A549 treated with RU486 at 1 μM for 4 hours (cell line): ENCODE measurements around the gene RAB3IL1. TPM values are rescaled to one million over a fixed set of nuclear protein-coding genes. Genes with fewer than 3 reads are reported as not detected.

Experiments
- total RNA-seq: library from RNA; stranded (reverse); fragments of 200-300 nt; extraction: Qiagen RNA extraction; gene quantifications from 5 replicates; pipeline ENCODE4 v1.2.3, GENCODE V29; 2022; ENCODE audit warnings: low read depth

Gene RAB3IL1
- 10.2 to 13.2 TPM (median 12.8 TPM) in 5 replicates for total RNA-seq

DNA sequence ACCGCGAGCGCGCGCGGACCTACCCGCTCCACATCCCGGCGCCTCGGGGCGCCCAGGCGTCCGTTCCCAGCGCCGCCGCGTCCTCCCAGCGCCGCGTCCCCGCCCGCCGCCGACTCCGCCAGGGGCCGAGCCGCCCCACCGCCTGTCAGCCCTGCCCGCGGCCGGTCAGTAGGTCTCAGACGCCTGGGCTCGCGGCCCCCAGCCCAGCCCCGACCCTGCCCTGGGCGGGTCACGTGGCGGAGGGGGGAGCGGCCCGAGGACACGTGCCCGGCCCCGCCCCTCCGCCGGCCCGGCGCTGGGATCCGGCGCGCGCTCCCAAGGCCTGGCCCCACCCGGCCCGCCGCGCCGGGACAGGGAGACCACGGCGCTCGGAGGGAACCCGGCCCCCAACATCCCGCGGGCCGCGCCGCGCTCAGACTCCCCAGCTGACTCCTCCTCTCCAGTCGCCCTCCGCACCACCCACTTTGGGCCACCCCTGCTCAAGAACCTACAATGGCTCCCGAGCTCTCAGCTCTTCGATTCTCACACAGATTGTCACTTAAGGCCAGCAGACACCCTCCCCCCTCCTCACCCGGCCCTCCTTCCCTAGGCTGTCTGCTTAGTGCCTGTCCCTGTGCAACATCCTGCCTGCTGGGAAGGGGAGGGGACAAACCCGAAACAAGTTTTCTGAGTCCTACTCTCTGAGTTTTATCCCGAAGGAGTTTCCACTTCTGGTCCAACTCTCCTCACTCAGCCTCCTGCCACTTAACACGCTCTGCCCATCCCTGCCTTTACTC lies at the start of gene RAB3IL1:
Gene RAB3IL1 (minus strand): TSS at position 233 of the 776 bp plus-strand sequence. CDS start 199 bp downstream, at position 34.

DNA sequence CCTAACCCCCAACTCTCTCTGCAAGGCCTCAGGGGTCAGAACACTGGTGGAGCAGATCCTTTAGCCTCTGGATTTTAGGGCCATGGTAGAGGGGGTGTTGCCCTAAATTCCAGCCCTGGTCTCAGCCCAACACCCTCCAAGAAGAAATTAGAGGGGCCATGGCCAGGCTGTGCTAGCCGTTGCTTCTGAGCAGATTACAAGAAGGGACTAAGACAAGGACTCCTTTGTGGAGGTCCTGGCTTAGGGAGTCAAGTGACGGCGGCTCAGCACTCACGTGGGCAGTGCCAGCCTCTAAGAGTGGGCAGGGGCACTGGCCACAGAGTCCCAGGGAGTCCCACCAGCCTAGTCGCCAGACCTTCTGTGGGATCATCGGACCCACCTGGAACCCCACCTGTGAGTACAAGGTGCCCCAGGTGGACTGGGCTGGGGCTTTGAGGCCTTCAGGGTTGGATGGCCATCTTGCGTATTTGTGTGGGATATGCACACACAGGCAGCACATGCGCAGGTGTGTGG lies 32.7 kb upstream of the RAB3IL1 start, which contains the start of gene BEST1:
Gene BEST1 (plus strand): TSS at position 317 of the 513 bp plus-strand sequence. CDS start 1,456 bp downstream, outside the sequence.

GRCh38 chr11:61891331-61892084 lies 25.9 kb downstream of the RAB3IL1 start, which contains the start of gene FADS3:
FADS3 (minus strand) TSS chr11:61891545; CDS start chr11:61891381, 164 bp downstream.

Other genes starting within 250 kb of the RAB3IL1 start
- 3.7 to 6.4 TPM (median 5.9 TPM) in 5 replicates for gene DAGLA, start 237.2 kb downstream of the RAB3IL1 start, total RNA-seq
- 14.8 to 23.0 TPM (median 19.8 TPM) in 5 replicates for gene MYRF, start 164.9 kb downstream of the RAB3IL1 start, total RNA-seq
- gene TMEM258, start 125.0 kb downstream of the RAB3IL1 start, total RNA-seq = 208 to 286 TPM (median 223 TPM) in 5 replicates
- 99.3 to 124 TPM (median 107 TPM) in 5 replicates for gene FEN1, start 124.7 kb downstream of the RAB3IL1 start, total RNA-seq
- 122 to 153 TPM (median 139 TPM) in 5 replicates for gene FADS1, start 100.6 kb downstream of the RAB3IL1 start, total RNA-seq
- gene FADS2, start 89.3 kb downstream of the RAB3IL1 start, total RNA-seq = 246 to 335 TPM (median 271 TPM) in 5 replicates
- gene FADS3, start 26.0 kb downstream of the RAB3IL1 start, total RNA-seq = 36.6 to 56.0 TPM (median 51.2 TPM) in 5 replicates
- gene BEST1, start 32.8 kb upstream of the RAB3IL1 start, total RNA-seq = 0.91 to 2.3 TPM (median 1.4 TPM) in 5 replicates
- 10,403 to 19,287 TPM (median 17,849 TPM) in 5 replicates for gene FTH1, start 50.1 kb upstream of the RAB3IL1 start, total RNA-seq
- gene INCENP, start 206.4 kb upstream of the RAB3IL1 start, total RNA-seq = 47.3 to 60.0 TPM (median 51.1 TPM) in 5 replicates